Osteoblast (primary cell): ENCODE data around the gene BRAT1. TPM values are rescaled to one million over a fixed set of nuclear protein-coding genes. Genes with fewer than 3 reads are reported as not detected.

Experiments used
- DNase-seq: peaks from one replicate; pipeline ENCODE4 v3.0.0; 2011; ENCODE audit warnings: low spot score, mixed read lengths; ENCODE audit not compliant: insufficient read length; ENCODE audit errors: missing footprints
- H2AFZ ChIP-seq: 2 replicates; pipeline ENCODE4 v1.6.0; 2011; ENCODE audit warnings: mild to moderate bottlenecking, low read length
- H3K27ac ChIP-seq: 2 replicates; pipeline ENCODE4 v1.5.1; 2011; ENCODE audit warnings: mild to moderate bottlenecking, low read depth, low read length, moderate library complexity
- H3K27me3 ChIP-seq: 2 replicates; pipeline ENCODE4 v1.6.0; 2012; ENCODE audit warnings: mild to moderate bottlenecking, control low read depth, inconsistent platforms, low read length, moderate library complexity; ENCODE audit not compliant: insufficient read depth
- H3K36me3 ChIP-seq: 2 replicates; pipeline ENCODE4 v1.5.1; 2011; ENCODE audit warnings: mild to moderate bottlenecking, low read length, control low read depth, moderate library complexity; ENCODE audit not compliant: insufficient read depth
- H3K4me1 ChIP-seq: 2 replicates; pipeline ENCODE4 v1.5.1; 2011; ENCODE audit warnings: mild to moderate bottlenecking, low read length, control low read depth, moderate library complexity; ENCODE audit not compliant: insufficient read depth
- H3K4me2 ChIP-seq: 2 replicates; pipeline ENCODE4 v1.6.0; 2011; ENCODE audit warnings: mild to moderate bottlenecking, low read length; ENCODE audit not compliant: insufficient read depth
- H3K4me3 ChIP-seq: fragments of 200-600 bp; sonication (generic); 3 replicates; pipeline ENCODE4 v1.5.1; 2012; ENCODE audit warnings: mild to moderate bottlenecking, low read length, inconsistent platforms; ENCODE audit not compliant: insufficient read depth
- H3K79me2 ChIP-seq: 2 replicates; pipeline ENCODE4 v1.6.0; 2012; ENCODE audit warnings: mild to moderate bottlenecking, low read length, control low read depth, inconsistent platforms; ENCODE audit not compliant: insufficient read depth
- H3K9me3 ChIP-seq: 2 replicates; pipeline ENCODE4 v1.5.1; 2011; ENCODE audit warnings: low read depth, low read length, control low read depth
- H4K20me1 ChIP-seq: 2 replicates; pipeline ENCODE4 v1.6.0; 2012; ENCODE audit warnings: mild to moderate bottlenecking, low read length, control low read depth; ENCODE audit not compliant: insufficient read depth
- total RNA-seq: library from RNA; depleted of rRNA; stranded (reverse); fragments of >200 nt; gene quantifications from 2 replicates; pipeline ENCODE4 v1.2.3, GENCODE V29; 2012
- TF ChIP-seq, protein P1 (sequence below): IDR thresholded peaks from 2 replicates; pipeline ENCODE4 v1.5.1; 2011; ENCODE audit warnings: mild to moderate bottlenecking, low read depth, low read length, moderate library complexity; ENCODE audit errors: extremely low read depth

The BRAT1 gene
- total RNA-seq, 1 donor = 28.2 TPM

DNA sequence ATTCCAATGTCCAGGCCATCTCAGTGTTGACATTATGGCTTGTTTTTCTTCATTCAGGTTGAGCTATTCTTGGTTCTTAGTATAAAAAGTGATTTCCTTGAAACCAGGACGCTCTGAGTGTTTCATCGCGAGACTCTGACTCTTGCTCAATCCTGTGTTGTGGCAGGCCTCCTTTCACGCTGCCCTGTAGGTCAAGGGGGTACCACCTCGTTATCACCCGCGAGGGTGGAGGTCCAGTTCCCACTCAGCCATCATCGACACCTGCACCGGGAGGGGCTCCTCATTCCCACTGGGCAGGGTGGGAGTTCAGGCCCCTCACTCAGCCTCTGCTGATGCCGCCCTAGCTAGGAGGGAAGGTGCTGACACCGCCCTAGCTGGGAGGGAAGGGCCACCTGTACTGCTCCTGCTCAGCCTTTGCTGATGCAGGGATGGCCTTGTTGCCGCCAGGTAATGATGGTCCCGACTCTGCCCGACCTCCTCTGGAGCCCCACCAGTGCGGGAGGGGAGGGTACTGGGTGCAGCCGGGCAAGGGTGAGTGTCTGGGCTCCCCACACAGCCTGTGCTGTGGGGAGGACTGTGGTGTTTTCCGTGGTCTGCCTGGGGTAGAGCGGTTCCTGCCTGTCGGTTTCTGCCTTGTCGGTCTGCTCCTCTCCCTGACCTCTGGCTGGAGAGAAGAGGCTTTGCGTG is 19.9 kb upstream of the BRAT1 start:
- Histone ChIP-seq H3K4me1 (peaks cover 15% of the 10 kb centered on the region), H3K27me3 (no peaks in the 10 kb centered on the region), H3K9me3 (no peaks in the 10 kb centered on the region), H3K27ac (no peak overlapping the region), H3K4me3 (no peak overlapping the region), H2AFZ (no peak overlapping the region), H3K36me3 (peaks cover 11% of the 10 kb centered on the region), H3K4me2 (no peak overlapping the region), H4K20me1 (peaks cover 17% of the 10 kb centered on the region), H3K79me2 (no peaks in the 10 kb centered on the region)
- peak; percentile 52 for DNase-seq
- TF ChIP-seq, protein P1, sequence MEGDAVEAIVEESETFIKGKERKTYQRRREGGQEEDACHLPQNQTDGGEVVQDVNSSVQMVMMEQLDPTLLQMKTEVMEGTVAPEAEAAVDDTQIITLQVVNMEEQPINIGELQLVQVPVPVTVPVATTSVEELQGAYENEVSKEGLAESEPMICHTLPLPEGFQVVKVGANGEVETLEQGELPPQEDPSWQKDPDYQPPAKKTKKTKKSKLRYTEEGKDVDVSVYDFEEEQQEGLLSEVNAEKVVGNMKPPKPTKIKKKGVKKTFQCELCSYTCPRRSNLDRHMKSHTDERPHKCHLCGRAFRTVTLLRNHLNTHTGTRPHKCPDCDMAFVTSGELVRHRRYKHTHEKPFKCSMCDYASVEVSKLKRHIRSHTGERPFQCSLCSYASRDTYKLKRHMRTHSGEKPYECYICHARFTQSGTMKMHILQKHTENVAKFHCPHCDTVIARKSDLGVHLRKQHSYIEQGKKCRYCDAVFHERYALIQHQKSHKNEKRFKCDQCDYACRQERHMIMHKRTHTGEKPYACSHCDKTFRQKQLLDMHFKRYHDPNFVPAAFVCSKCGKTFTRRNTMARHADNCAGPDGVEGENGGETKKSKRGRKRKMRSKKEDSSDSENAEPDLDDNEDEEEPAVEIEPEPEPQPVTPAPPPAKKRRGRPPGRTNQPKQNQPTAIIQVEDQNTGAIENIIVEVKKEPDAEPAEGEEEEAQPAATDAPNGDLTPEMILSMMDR = no peak

DNA sequence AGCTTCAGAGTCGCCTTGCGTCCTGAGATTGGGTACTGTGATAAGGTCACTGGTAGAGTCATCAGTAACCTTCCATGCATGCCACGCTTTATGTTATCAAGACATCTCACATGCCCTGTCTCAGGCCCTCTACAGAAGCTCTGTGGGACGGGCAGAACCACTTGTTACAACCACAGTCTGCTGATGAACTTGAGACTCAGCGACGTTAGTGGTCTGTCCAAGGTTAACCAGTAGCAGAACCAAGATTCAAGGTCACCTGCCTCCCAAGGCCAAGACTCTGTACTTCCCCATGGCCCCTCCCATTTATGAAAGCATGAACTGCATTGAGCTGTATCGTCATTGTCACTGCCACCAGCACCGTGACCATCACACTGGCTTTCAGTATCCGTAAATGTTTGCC is 18.4 kb upstream of the BRAT1 start:
- no peak for DNase-seq

DNA sequence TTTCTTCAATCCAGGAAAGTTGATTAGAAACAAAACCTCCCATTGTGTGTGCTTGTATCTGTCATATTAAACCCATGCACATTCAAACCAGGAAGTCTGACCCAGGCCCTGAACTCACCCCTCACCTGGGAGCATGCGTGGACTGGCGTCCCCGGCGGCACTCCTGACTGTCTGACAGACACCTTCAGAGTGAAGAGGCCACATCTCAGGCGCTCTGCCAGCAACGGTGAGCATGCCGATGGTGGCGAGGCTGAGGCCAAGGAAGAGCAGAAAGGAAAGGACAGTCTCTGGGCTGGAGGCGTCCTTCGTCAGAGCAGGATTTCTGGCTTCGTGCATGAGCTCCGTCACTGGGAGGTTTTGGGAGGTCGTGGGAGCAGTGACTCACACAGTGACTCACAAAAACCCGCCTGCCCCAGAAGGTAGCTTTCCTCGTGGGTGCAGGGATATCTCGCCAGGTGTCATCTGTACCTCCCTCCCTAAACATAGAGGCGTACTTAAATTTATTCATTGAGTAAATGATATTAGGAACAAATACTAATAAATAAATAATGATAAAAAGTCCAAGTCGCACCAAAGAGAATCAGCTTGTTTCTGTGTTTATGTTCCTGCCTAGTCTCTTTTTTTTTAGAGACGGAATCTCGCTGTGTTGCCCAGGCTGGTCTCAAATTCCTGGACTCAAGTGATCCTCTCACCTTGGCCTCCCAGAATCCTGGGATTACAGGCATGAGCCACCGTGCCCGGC is 16.9 kb upstream of the BRAT1 start:
- peaks cover 17% of the 10 kb centered on the region for H4K20me1 ChIP-seq
- no peak overlapping the region for H3K4me2 ChIP-seq
- TF ChIP-seq, protein P1 = no peak
- no peaks in the 10 kb centered on the region for H3K9me3 ChIP-seq
- H3K4me3 ChIP-seq = no peak overlapping the region
- H3K79me2 ChIP-seq = peaks cover 6% of the 10 kb centered on the region
- H3K4me1 ChIP-seq = peaks cover 15% of the 10 kb centered on the region
- no peaks in the 10 kb centered on the region for H3K27me3 ChIP-seq
- H2AFZ ChIP-seq = no peak overlapping the region
- peaks cover 16% of the 10 kb centered on the region for H3K36me3 ChIP-seq
- peak; percentile 93 for DNase-seq
- peak overlapping the region; percentile 69 for H3K27ac ChIP-seq

More for the DNA sequence above, 18.4 kb upstream of the BRAT1 start:
- Histone ChIP-seq H3K27ac (no peak overlapping the region), H3K36me3 (peaks cover 16% of the 10 kb centered on the region), H3K9me3 (no peaks in the 10 kb centered on the region), H3K79me2 (no peaks in the 10 kb centered on the region), H3K27me3 (no peaks in the 10 kb centered on the region), H3K4me2 (no peak overlapping the region), H3K4me3 (no peak overlapping the region), H2AFZ (no peak overlapping the region), H4K20me1 (peaks cover 17% of the 10 kb centered on the region), H3K4me1 (peaks cover 15% of the 10 kb centered on the region)
- TF ChIP-seq, protein P1 = no peak

DNA sequence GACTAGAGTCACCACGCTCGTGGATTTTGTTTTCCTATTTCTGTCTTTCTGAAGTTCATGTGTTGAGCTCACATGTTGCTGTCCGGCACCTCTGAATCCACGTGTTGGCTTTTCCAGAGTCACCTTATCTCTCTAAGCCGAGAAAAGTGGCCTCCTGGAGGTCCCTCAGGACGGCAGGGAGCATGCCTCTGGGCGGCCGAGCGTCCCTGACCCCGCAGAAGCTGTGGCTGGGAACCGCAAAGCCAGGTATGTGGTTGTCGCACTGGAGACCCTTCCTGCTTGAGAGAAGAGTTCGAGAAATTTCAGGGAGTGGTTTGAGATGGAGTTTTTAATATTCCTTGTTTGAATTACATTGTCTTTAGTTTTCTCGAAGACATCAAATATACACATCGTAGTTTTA is 16.1 kb upstream of the BRAT1 start:
- H3K36me3 ChIP-seq = peaks cover 16% of the 10 kb centered on the region
- H3K4me3 ChIP-seq = no peak overlapping the region
- H3K9me3 ChIP-seq = no peaks in the 10 kb centered on the region
- peaks cover 16% of the 10 kb centered on the region for H4K20me1 ChIP-seq
- TF ChIP-seq, protein P1 = no peak
- H3K27ac ChIP-seq = peak overlapping the region; percentile 69
- no peaks in the 10 kb centered on the region for H3K27me3 ChIP-seq
- peaks cover 10% of the 10 kb centered on the region for H3K79me2 ChIP-seq
- H3K4me2 ChIP-seq = no peak overlapping the region
- peaks cover 15% of the 10 kb centered on the region for H3K4me1 ChIP-seq
- DNase-seq = no peak
- H2AFZ ChIP-seq = no peak overlapping the region
